AG10803 (cell line): Measurements from ENCODE around the gene E2F3.

Experiments used
- DNase-seq: peaks from one replicate; pipeline ENCODE4 v3.0.0; 2010; ENCODE audit warnings: low read depth
- H3K4me3 ChIP-seq: 2 replicates; pipeline ENCODE4 v1.5.1; 2011; ENCODE audit warnings: mild to moderate bottlenecking, low read length, control low read depth
- CTCF ChIP-seq: conservative IDR thresholded peaks from 2 replicates; pipeline ENCODE4 v1.5.1; 2011; ENCODE audit warnings: mild to moderate bottlenecking, low read length, control low read depth, inconsistent platforms

Gene E2F3

DNA sequence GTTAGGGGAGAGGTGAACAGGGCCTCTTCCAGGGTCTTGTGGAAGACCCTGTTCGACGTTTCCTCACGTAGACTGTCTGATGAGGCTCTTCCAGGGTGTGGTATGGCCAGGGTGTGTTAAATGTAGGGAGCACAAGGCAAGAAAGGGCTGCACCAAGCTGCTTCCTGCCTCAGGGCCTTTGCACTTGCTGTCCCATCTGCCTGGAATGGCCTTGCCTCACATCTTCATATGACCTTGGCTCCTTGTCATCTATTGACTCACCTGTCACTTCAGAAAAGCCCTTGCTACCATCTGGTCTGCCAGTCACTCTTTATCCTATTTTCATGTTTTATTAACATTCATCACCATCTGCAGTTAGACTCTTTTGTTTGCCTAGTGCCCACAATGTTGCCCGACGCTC is 31.0 kb downstream of the E2F3 start:
- H3K4me3 ChIP-seq: no peak overlapping the region
- no peak for TF ChIP-seq CTCF
- no peak for DNase-seq

DNA sequence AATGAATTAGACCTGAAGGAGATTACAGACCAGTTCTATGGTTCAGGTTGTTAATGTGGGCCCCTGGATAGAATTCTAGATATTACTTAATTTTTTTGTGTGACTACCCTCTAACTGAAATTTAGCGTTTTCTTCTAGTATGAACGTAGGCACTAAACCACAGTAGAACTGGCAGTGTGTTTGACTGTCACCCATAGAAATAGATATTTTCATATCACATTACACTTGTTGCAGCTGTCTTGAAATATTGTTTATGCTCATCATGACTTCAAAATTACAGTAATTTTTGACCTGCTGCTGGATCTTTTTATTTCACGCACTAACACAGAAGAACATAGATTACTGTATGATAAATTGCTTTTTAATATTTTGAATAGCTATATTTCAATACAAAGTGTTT is 31.6 kb downstream of the E2F3 start:
- H3K4me3 ChIP-seq: no peak overlapping the region
- DNase-seq: no peak
- TF ChIP-seq CTCF: no peak

DNA sequence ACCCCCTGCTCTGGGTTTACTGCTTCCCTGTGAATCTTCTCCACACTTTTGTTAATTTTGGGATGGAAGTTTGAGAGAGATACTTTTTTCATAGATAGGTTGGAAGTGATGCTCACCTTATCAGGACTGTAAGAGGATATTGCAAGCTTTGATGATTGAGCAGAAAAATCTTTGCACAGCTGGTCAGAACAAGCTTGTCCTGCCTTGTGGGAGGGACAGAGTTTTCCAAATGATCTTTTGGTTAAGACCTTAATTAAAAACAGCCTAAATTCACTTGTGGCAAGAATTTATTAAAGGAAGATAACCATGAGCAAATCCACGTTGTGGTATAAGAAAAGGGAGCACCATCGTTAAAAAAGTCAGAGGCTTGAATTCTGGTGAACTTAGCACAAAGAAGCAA is 32.2 kb downstream of the E2F3 start:
- no peak overlapping the region for H3K4me3 ChIP-seq
- no peak for TF ChIP-seq CTCF
- DNase-seq: peak; percentile 53

- no peak overlapping the region for H3K4me3 ChIP-seq
- no peak for DNase-seq
- no peak for TF ChIP-seq CTCF
Measured at GRCh38 chr6:20434766-20435165, 33.1 kb downstream of the E2F3 start.

- no peak for DNase-seq
- no peak for TF ChIP-seq CTCF
- no peak overlapping the region for H3K4me3 ChIP-seq
Measured at GRCh38 chr6:20436719-20437118, 35.0 kb downstream of the E2F3 start.

DNA sequence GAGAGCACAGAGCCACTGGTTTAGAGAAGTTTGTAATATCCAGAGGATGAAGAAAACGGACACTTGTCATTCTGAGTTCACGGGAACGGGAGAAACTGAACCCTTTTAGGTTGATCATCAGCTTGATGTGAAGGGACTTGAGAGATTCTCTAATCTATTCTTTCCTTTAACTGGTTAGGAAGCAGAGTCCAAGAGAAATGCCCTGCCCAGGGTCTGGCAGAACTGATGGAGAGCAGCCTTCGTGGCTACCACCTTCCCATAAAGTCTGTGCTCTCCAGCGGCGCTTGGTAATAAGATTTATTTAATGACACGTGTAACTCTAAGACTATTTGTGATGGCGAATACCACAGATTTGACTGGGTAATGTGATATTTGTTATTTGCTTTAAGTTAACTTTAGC is 36.0 kb downstream of the E2F3 start:
- H3K4me3 ChIP-seq: no peak overlapping the region
- TF ChIP-seq CTCF: no peak
- no peak for DNase-seq

GRCh38 chr6:20438462-20439070 is 36.9 kb downstream of the E2F3 start:
- no peak for DNase-seq
- no peak for TF ChIP-seq CTCF
- H3K4me3 ChIP-seq: no peak overlapping the region
